Cardiac muscle cell (in vitro differentiated cells and primary cell): ENCODE results near the gene MAP2K7. TPM values are rescaled to one million over a fixed set of nuclear protein-coding genes. Genes with fewer than 3 reads are reported as not detected.

Source experiments
- DNase-seq, 2 donors: peaks; one replicate each; pipeline versions ENCODE4 v3.0.0 to v3.0.0-alpha.2; 2010 to 2017; ENCODE audit warnings: low read depth in 1 of 2, low spot score in 1 of 2
- H3K27ac ChIP-seq: fragments of 200-600 bp; sonication (generic); 2 replicates; pipeline ENCODE4 v1.5.1; 2016
- H3K27me3 ChIP-seq: fragments of 200-600 bp; sonication (generic); 2 replicates; pipeline ENCODE4 v1.6.0; 2016; ENCODE audit warnings: control low read depth
- H3K36me3 ChIP-seq: fragments of 200-600 bp; sonication (generic); 2 replicates; pipeline ENCODE4 v1.5.1; 2016; ENCODE audit warnings: control low read depth
- H3K4me1 ChIP-seq: fragments of 200-600 bp; sonication (generic); 2 replicates; pipeline ENCODE4 v1.8.1; 2017; ENCODE audit warnings: low read depth, mild to moderate bottlenecking, mixed run types
- H3K4me3 ChIP-seq: fragments of 200-600 bp; sonication (generic); 2 replicates; pipeline ENCODE4 v1.5.1; 2016; ENCODE audit warnings: mild to moderate bottlenecking
- H3K9me3 ChIP-seq: fragments of 200-600 bp; sonication (generic); 2 replicates; pipeline ENCODE4 v1.5.1; 2017; ENCODE audit warnings: low read depth, mild to moderate bottlenecking, control low read depth
- polyA plus RNA-seq: library from polyadenylated mRNA; unstranded; fragments of >200 nt; fragmentation: Nextera tagmentation; extraction: Ambion mirVana; gene quantifications from 2 replicates; pipeline ENCODE4 v1.2.1, GENCODE V29; 2016
- total RNA-seq: library from RNA; depleted of rRNA; stranded (reverse); fragments of >200 nt; gene quantifications from 2 replicates; pipeline ENCODE4 v1.2.3, GENCODE V29; 2016
- TF ChIP-seq, protein P1 (sequence below): IDR thresholded peaks from 2 replicates; pipeline ENCODE4 v1.5.1; 2012; ENCODE audit warnings: low read depth, mild to moderate bottlenecking, low read length

Gene MAP2K7
- total and polyA plus RNA-seq, 2 experiments from 2014 or later = 12.4 to 24.1 TPM

DNA sequence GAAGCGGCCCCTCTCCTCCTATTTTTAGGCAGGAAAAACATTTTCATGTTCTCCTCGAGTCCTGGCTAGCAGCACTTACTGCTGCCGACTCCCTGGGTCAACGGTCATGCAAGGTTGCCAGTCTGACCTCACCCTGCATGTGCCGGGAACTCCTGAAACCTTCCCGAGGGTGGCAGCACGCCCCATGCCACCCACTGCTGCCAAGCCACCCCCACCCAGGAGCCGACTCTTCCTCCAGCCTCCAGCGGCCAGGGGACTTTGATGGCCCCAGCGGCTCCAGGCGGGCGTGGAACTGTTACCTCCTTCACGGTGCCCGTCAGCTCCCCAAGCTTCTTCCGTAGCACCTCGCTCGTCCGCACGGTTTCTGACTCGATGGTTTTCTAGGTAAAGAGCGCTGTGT lies 31.1 kb downstream of the MAP2K7 start:
- Histone ChIP-seq H3K4me3 (no peak overlapping the region), H3K9me3 (no peaks in the 10 kb centered on the region), H3K36me3 (peaks cover 52% of the 10 kb centered on the region), H3K27ac (no peak overlapping the region), H3K4me1 (no peaks in the 10 kb centered on the region), H3K27me3 (no peaks in the 10 kb centered on the region)
- DNase-seq = no peak
- TF ChIP-seq, protein P1, sequence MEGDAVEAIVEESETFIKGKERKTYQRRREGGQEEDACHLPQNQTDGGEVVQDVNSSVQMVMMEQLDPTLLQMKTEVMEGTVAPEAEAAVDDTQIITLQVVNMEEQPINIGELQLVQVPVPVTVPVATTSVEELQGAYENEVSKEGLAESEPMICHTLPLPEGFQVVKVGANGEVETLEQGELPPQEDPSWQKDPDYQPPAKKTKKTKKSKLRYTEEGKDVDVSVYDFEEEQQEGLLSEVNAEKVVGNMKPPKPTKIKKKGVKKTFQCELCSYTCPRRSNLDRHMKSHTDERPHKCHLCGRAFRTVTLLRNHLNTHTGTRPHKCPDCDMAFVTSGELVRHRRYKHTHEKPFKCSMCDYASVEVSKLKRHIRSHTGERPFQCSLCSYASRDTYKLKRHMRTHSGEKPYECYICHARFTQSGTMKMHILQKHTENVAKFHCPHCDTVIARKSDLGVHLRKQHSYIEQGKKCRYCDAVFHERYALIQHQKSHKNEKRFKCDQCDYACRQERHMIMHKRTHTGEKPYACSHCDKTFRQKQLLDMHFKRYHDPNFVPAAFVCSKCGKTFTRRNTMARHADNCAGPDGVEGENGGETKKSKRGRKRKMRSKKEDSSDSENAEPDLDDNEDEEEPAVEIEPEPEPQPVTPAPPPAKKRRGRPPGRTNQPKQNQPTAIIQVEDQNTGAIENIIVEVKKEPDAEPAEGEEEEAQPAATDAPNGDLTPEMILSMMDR = no peak

DNA sequence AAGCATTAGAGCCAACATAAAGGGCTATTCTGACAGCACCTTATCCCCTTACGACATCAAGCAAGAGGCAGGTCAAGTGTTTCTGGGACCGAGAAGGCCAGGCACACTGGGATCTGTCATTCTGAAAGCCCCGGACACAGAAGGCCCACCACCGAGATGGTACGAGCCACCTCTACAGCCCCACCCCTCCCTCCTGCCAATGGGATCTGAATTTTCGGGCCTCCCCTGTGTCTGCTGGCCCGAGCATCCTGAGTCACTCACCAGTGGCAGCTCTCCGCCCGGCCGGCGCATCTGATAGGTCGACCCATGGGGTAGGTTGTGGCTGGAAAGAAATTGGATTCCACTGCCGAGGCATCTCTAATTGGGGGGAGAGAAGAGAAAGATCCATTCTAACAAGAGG lies 37.2 kb downstream of the MAP2K7 start:
- DNase-seq = no peak
- TF ChIP-seq, protein P1 = no peak
- H3K27me3 ChIP-seq = no peaks in the 10 kb centered on the region
- H3K9me3 ChIP-seq = no peaks in the 10 kb centered on the region
- peaks cover 25% of the 10 kb centered on the region for H3K36me3 ChIP-seq
- H3K4me1 ChIP-seq = peaks cover 3% of the 10 kb centered on the region
- H3K4me3 ChIP-seq = no peak overlapping the region
- no peak overlapping the region for H3K27ac ChIP-seq

DNA sequence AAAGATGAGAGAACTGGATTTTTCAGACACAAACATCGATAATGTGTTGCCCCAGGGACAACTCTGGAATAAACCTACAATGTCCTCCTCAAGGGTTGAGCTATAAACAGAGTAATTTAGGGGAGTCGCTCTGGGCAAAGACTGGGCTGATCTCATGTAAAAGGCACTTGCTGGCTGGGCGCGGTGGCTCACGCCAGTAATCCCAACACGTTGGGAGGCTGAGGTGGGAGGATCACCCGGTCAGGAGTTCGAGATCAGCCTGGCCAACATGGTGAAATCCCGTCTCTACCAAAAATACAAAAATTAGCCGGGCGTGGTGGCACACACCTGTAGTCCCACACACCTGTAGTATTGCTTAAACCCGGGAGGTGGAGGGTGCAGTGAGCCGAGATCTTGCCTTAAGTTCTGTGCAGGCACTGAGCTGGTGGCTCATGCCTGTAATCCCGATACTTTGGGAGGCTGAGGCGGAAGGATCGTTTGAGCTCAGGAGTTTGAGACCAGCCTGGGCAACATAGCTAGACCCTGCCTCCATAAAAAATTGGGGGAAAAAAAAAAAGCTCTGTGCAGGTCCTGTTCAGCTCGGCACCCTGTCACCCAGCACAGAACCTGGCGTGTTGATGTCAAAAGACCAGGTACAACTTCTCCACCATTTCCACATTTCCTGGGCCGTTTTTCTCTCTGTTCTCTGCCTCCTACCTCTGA lies 38.4 kb downstream of the MAP2K7 start:
- H3K36me3 ChIP-seq = peaks cover 13% of the 10 kb centered on the region
- no peaks in the 10 kb centered on the region for H3K9me3 ChIP-seq
- no peaks in the 10 kb centered on the region for H3K27me3 ChIP-seq
- no peak for DNase-seq
- H3K27ac ChIP-seq = no peak overlapping the region
- TF ChIP-seq, protein P1 = no peak
- peaks cover 3% of the 10 kb centered on the region for H3K4me1 ChIP-seq
- H3K4me3 ChIP-seq = no peak overlapping the region

DNA sequence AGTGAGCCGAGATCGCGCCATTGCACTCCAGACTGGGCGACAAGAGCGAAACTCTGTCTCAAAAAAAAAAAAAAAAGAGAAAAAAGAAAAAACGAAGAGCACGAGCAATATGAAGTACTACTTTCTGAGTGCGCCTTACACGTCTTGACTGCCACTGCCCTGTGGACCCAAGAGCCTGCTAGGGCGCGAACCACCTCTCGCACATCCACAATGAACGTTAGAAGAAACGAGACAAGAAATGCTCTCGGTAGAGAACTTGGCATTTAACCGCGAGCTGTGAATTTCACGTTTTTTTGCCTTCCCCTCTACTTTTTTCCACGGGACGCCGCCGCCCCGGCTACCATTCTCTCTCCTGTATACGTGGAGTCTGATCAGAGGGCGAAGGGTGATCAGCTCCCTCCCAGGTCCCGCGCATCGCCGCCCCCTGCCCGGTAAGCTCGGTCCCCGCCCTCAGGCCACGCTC lies 39.3 kb downstream of the MAP2K7 start:
- peak in 1 of 2 donors; percentile 13 for DNase-seq
- H3K4me1 ChIP-seq = peaks cover 3% of the 10 kb centered on the region
- H3K36me3 ChIP-seq = peaks cover 9% of the 10 kb centered on the region
- peak overlapping the region; percentile 75 for H3K4me3 ChIP-seq
- no peaks in the 10 kb centered on the region for H3K27me3 ChIP-seq
- H3K9me3 ChIP-seq = no peaks in the 10 kb centered on the region
- TF ChIP-seq, protein P1 = no peak
- peak overlapping the region; percentile 99 for H3K27ac ChIP-seq

DNA sequence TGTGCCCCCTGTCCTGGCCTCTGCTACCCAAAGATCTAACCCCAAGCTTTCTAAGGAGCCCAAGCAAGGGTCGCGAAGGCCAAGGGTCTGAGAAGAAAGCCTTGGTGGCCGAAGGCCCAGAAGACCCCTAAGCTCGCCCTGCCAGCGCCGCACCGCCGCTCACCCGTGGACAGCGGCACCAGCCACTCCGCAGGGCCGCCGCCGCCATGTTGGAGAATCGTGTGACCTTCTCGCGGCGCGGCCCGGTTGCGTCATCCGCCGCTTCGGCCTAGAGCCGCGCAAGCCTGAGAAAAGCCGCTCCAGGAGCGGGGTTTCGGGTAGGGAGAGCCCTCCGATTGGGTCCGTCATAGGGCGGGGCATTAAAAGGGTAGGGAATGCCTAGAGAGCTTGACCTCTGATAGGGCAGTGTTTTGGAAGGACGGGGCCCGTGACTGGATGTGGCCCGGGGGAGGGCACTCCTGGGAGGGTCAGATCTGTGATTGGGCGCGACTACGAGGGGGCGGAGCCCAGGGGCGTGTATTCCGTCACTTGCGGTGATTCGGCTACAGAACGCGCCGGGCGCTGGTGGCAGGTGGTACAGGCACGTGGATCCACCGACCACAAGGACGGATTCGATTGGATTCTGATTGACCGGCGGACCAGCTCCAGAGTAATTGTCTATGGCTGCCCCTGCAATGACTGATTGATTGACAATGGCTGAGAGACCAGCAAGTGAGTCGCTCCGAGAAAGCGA lies 39.9 kb downstream of the MAP2K7 start, which contains the start of gene TIMM44:
TSS of gene TIMM44 (minus strand) at position 223 of the 733 bp plus-strand sequence. CDS start at position 208, 15 bp downstream.
- Histone ChIP-seq H3K36me3 (peaks cover 9% of the 10 kb centered on the region), H3K9me3 (no peaks in the 10 kb centered on the region), H3K4me3 (peak within 1 kb of the TSS; percentile 75), H3K4me1 (peaks cover 3% of the 10 kb centered on the region), H3K27ac (peak within 1 kb of the TSS; percentile 99), H3K27me3 (no peaks in the 10 kb centered on the region)
- peak; percentile 100 for DNase-seq
- TF ChIP-seq, protein P1 = no peak
